Suppressor macrophage treated with lipopolysaccharide for 4 hours (primary cell): Measurements from ENCODE around the gene GH2.
"Not testable (repeated sequence)": the region's sequence is repeated elsewhere in the genome, so short reads cannot be mapped to it uniquely, and the experiment has no call there.

Experiments used
- DNase-seq: peaks from one replicate; pipeline ENCODE4 v3.0.0-alpha.2; 2020

Gene GH2

DNA sequence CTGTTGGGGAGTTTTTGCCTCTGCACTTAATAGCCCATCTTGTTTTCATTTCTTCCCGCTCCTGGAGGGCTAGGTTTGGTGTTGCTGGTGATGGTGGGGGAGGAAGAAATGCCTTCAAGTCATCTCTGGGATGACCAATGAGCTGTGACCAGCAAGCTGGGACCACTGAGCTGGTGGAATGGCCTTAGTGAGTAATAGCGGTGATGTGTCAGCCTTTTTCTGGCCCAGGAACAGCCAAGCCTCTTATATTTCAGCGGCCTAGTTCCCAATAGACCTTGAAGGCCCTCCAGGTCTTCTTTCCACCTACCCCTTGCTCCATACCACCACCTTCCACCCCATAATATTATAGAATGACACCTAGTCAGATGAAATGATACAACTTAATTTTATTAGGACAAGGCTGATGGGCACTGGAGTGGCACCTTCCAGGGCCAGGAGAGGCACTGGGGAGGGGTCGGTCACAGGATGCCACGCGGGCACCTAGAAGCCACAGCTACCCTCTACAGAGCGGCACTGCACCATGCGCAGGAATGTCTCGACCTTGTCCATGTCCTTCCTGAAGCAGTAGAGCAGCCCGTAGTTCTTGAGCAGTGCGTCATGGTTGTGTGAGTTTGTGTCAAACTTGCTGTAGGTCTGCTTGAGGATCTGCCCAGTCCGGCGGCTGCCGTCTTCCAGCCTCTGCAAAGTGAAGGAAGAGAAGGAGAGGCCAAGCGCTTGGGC is 9.9 kb downstream of the GH2 start:
- DNase-seq, result not testable (repeated sequence)

DNA sequence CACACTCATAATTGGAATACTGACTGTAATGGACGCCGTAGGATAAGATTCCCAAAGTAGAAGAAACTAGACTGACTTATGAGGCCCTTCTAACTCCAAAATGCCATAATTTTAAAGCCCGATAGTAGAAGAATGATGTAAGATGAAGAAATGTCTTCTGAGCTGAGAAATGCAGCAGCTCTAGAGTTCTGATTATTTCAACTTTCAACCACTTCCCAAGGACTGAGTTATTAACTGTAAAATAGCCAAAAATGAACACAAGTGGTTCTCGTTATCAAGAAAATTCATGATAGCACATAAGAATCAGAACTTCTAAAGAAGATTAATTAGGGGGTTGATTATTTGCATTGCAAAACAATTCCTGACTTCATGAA is 11.5 kb downstream of the GH2 start:
- DNase-seq, result not testable (repeated sequence)

- not testable (repeated sequence) for DNase-seq
Measured at GRCh38 chr17:63869491-63870291, 12.1 kb downstream of the GH2 start.

DNA sequence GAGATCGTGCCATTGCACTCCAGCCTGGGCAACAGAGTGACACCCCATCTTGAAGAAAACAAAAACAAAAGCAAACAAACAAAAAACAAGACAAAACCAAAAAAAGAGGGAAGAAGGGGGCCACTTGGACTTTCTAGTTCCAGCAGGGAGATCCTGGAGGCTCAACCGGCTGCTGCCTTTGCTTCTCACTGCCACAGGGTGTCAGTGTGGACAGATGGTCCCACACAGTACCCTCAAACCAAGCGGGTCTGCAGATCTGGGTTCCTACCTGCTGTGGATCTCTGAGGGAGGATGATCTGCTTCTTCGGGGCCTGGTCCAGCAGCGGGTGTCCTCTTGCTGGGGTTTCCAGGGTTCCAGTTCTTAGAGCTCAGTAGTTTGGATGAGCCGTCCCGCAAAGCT is 15.1 kb downstream of the GH2 start:
- not testable (repeated sequence) for DNase-seq

- no peak for DNase-seq
Measured at GRCh38 chr17:63859257-63859656, 22.5 kb downstream of the GH2 start.

- not testable (repeated sequence) for DNase-seq
Measured at GRCh38 chr17:63856425-63856824, 25.3 kb downstream of the GH2 start.

- no peak for DNase-seq
Measured at GRCh38 chr17:63855185-63855584, 26.6 kb downstream of the GH2 start.

DNA sequence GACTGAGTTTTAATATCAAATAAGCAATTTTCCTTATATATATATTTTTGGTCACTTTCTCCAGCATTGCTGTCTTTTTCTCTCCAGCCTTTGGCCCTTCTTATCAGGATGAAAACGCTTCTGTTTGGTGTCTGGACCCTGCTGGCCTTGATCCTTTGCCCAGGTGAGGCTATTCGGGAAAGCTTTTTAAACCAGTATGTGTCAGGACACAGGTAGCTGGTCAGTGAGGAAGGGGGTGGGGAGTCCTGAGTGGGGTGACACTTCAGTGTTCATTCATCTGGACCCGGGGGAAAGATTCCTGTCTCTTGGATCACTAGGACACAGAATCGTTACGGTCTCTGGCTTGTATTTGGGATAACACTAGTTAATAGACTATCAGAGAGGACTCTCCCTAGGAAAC is 27.0 kb downstream of the GH2 start:
- no peak for DNase-seq

- no peak for DNase-seq
Measured at GRCh38 chr17:63853260-63853659, 28.5 kb downstream of the GH2 start.

GRCh38 chr17:63850401-63850800 is 31.3 kb downstream of the GH2 start:
- no peak for DNase-seq

DNA sequence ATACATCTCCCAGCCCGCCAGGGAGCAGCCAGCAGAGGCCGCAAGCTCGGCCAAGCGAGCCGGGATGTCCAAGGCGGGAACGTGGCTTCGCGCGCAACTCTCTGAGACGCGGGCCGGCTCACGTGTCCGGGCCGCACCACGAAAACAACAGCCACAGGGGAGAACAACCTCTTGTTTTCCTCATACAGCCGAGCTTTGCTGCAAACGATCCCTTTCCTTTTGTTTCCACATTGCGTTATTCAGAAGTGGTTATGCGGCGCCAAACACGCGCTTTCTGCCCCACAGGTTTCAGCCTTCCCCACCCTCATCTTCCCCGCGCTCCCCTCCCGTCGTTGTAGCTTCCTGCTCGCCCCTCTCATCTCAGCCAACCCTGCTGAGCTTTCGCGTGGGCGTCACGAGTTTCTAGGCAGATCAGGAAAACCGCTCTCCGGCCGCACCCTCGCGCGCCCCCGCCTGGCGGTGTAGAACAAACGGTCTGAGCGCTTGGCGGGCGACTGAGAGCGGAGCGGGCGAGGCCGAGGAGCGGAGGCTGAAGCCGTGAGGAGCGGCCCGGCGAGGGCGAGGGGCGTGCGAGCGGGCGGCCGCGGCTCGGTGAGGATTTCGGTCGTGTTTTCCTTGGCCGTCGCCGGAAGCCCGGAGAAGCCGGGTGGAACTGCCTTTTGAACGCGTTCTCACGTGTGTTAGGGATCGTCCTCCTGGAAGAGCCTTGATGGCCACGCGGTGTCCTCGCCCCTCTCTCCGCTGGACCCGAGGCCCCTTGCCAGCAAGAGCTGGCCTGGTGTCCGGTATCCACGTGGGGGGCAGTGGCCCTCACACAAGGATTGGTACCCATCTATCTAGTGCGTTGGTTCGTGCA is 32.7 kb downstream of the GH2 start:
- peak; percentile 98 for DNase-seq

GRCh38 chr17:63847525-63848249 is 34.1 kb downstream of the GH2 start:
- no peak for DNase-seq

- DNase-seq, result no peak
Measured at GRCh38 chr17:63845509-63845908, 36.2 kb downstream of the GH2 start.

GRCh38 chr17:63843910-63844677 is 37.6 kb downstream of the GH2 start:
- no peak for DNase-seq

GRCh38 chr17:63843387-63843888 is 38.3 kb downstream of the GH2 start:
- DNase-seq, result peak; percentile 68

GRCh38 chr17:63842540-63843386 is 39.0 kb downstream of the GH2 start, which contains the start of gene SMARCD2:
TSS of gene SMARCD2 (minus strand) at chr17:63842685. CDS start at chr17:63842674, 11 bp downstream.
- DNase-seq, result peak; percentile 99

DNA sequence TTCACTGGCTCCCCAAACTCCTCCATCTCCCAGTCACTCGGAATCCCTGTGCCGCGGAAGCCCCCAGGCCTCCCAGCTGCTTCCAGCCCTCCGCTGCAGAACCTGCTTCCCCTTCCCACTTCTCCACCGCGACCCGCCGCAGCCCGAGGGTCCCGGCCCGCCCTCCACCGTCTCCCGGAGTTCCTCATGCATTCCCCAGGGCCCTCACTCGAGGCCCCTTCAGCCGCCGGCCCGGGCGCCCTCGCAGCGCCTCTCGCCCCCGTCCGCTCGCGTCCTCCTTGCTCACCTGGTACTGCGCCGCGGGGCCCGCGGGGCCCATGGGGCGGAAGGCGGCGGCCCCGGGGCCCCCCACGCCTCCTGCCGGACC is 39.6 kb downstream of the GH2 start:
- DNase-seq, result peak; percentile 35

- DNase-seq, result peak; percentile 62
Measured at GRCh38 chr17:63841350-63842172, 40.2 kb downstream of the GH2 start.

DNA sequence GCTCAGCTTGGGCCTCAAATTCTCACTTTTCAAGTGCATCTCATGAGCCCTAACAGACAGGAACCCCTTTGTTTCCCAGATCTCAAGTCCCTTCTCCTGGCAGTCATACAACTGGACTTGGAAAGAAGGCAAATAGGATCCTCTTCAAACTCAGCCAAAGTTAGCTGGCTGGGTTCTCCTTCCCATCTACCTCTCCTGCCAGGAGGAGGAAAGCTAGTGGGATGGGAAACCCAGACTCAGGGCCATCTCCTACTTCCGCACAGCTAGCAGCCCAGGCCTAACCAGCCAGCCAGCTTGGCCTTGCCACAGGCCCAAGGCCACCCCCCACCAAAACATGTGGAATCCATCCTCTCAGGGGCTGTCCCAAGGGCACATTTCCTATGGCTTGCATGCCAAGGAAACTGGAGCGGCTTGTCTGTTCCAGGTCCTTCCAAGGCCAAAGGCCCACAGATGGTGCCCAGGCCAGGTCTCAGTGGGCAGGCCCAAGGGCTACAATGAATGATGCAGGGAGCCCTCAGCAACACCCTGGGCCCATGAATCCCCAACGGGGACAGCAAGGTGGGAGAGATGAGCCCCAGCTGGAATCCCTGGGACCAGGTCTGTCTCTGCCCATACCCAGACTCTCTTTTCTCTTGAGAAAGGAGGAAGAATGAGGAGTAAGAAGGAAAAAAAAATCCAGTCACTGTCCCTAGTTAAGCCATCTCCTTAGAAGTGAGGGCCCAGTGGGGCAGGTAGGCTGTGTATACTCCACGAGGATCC is 41.0 kb downstream of the GH2 start:
- DNase-seq, result no peak
